LNCAP (cell line): Measurements from ENCODE around the gene SLC44A4.

Experiments used
- CTCF ChIP-seq: fragments of 450-650 bp; IDR thresholded peaks from 2 replicates; pipeline ENCODE4 v1.5.1; 2017; ENCODE audit warnings: mild to moderate bottlenecking

The SLC44A4 gene

GRCh38 chr6:31862344-31863235 lies 16.2 kb downstream of the SLC44A4 start, which contains the start of gene NEU1:
TSS of gene NEU1 (minus strand) at chr6:31862821. CDS start at chr6:31862776, 45 bp downstream.
- TF ChIP-seq CTCF, result no peak

GRCh38 chr6:31861919-31862343 lies 16.9 kb downstream of the SLC44A4 start:
- TF ChIP-seq CTCF, result no peak

- TF ChIP-seq CTCF, result no peak
Observed at GRCh38 chr6:31861150-31861549, 17.6 kb downstream of the SLC44A4 start.

- TF ChIP-seq CTCF, result no peak
Observed at GRCh38 chr6:31860349-31860748, 18.4 kb downstream of the SLC44A4 start.

GRCh38 chr6:31859923-31860322 lies 18.9 kb downstream of the SLC44A4 start:
- TF ChIP-seq CTCF, result no peak

- TF ChIP-seq CTCF, result no peak
Observed at GRCh38 chr6:31858707-31859106, 20.1 kb downstream of the SLC44A4 start.

- no peak for TF ChIP-seq CTCF
Observed at GRCh38 chr6:31851485-31851832, 27.3 kb downstream of the SLC44A4 start.
